Stomach smooth muscle (tissue), 2 donors: ENCODE data around the gene TRIM6.

ENCODE experiments used
- H3K27ac ChIP-seq: one replicate; pipeline ENCODE4 v1.7.0; 2013; ENCODE audit warnings: mild to moderate bottlenecking, low read length, inconsistent platforms
- H3K27me3 ChIP-seq, 2 donors: one replicate each; pipeline ENCODE4 v1.7.0; 2013; ENCODE audit warnings: low read length in 2 of 2; ENCODE audit not compliant: insufficient read depth in 2 of 2, control insufficient read depth in 1 of 2
- H3K36me3 ChIP-seq, 2 donors: one replicate each; pipeline ENCODE4 v1.7.0; 2013; ENCODE audit warnings: low read length in 2 of 2; ENCODE audit not compliant: control insufficient read depth in 2 of 2, insufficient read depth in 2 of 2
- H3K4me1 ChIP-seq: one replicate; pipeline ENCODE4 v1.7.0; 2013; ENCODE audit warnings: low read length; ENCODE audit not compliant: control insufficient read depth, insufficient read depth
- H3K4me3 ChIP-seq, 2 donors: one replicate each; pipeline ENCODE4 v1.7.0; 2013; ENCODE audit warnings: low read length in 2 of 2
- H3K9ac ChIP-seq, 2 donors: one replicate each; pipeline ENCODE4 v1.7.0; 2013; ENCODE audit warnings: low read length in 2 of 2, mild to moderate bottlenecking in 1 of 2
- H3K9me3 ChIP-seq, 2 donors: one replicate each; pipeline ENCODE4 v1.7.0; 2013; ENCODE audit warnings: low read length in 2 of 2; ENCODE audit not compliant: control insufficient read depth in 2 of 2
- donor health status: healthy.
- donor health status: Pancreatic carcinoma.

Gene TRIM6

GRCh38 chr11:5603326-5603725 is 6.9 kb downstream of the TRIM6 start:
- Histone ChIP-seq H3K9ac (no peak overlapping the region), H3K36me3 (no peaks in the 10 kb centered on the region), H3K4me3 (no peak overlapping the region), H3K4me1 (peaks cover 14% of the 10 kb centered on the region), H3K27ac (no peak overlapping the region), H3K27me3 (no peaks in the 10 kb centered on the region), H3K9me3 (no peaks in the 10 kb centered on the region)

GRCh38 chr11:5604896-5605295 is 8.5 kb downstream of the TRIM6 start:
- H3K27me3 ChIP-seq = no peaks in the 10 kb centered on the region

GRCh38 chr11:5605849-5606248 is 9.4 kb downstream of the TRIM6 start:
- Histone ChIP-seq H3K36me3 (peaks cover 0 to 6% of the 10 kb centered on the region in 2 donors), H3K9ac (no peak overlapping the region), H3K27ac (peak overlapping the region; percentile 3), H3K27me3 (no peaks in the 10 kb centered on the region), H3K4me3 (no peak overlapping the region), H3K4me1 (peaks cover 9% of the 10 kb centered on the region), H3K9me3 (no peaks in the 10 kb centered on the region)

More at GRCh38 chr11:5604896-5605295, 8.5 kb downstream of the TRIM6 start:
- H3K4me3 ChIP-seq = no peak overlapping the region
- no peaks in the 10 kb centered on the region for H3K36me3 ChIP-seq
- H3K9ac ChIP-seq = no peak overlapping the region
- H3K4me1 ChIP-seq = peaks cover 14% of the 10 kb centered on the region
- no peak overlapping the region for H3K27ac ChIP-seq
- H3K9me3 ChIP-seq = no peaks in the 10 kb centered on the region

GRCh38 chr11:5608808-5609207 is 12.4 kb downstream of the TRIM6 start:
- H3K9me3 ChIP-seq = no peaks in the 10 kb centered on the region
- H3K27me3 ChIP-seq = no peaks in the 10 kb centered on the region
- H3K36me3 ChIP-seq = peaks cover 0 to 8% of the 10 kb centered on the region in 2 donors
- peaks cover 5% of the 10 kb centered on the region for H3K4me1 ChIP-seq
- H3K4me3 ChIP-seq = no peak overlapping the region
- H3K9ac ChIP-seq = no peak overlapping the region
- H3K27ac ChIP-seq = no peak overlapping the region

GRCh38 chr11:5610446-5610845 is 14.0 kb downstream of the TRIM6 start:
- no peak overlapping the region for H3K9ac ChIP-seq
- H3K27me3 ChIP-seq = no peaks in the 10 kb centered on the region
- H3K4me3 ChIP-seq = no peak overlapping the region
- H3K36me3 ChIP-seq = peaks cover 0 to 8% of the 10 kb centered on the region in 2 donors
- H3K9me3 ChIP-seq = no peaks in the 10 kb centered on the region
- H3K27ac ChIP-seq = no peak overlapping the region
- H3K4me1 ChIP-seq = peaks cover 5% of the 10 kb centered on the region

- Histone ChIP-seq H3K9me3 (no peaks in the 10 kb centered on the region), H3K9ac (no peak overlapping the region), H3K36me3 (peaks cover 0 to 8% of the 10 kb centered on the region in 2 donors), H3K4me3 (no peak overlapping the region), H3K27me3 (no peaks in the 10 kb centered on the region), H3K4me1 (no peaks in the 10 kb centered on the region), H3K27ac (no peak overlapping the region)
These were observed 15.2 kb downstream of the TRIM6 start for GRCh38 chr11:5611627-5612026.

GRCh38 chr11:5618807-5619206 is 22.4 kb downstream of the TRIM6 start:
- Histone ChIP-seq H3K9me3 (no peaks in the 10 kb centered on the region), H3K36me3 (no peaks in the 10 kb centered on the region), H3K4me1 (peaks cover 8% of the 10 kb centered on the region), H3K4me3 (no peak overlapping the region), H3K27ac (no peak overlapping the region), H3K9ac (no peak overlapping the region), H3K27me3 (no peaks in the 10 kb centered on the region)

GRCh38 chr11:5620651-5621521 is 24.4 kb downstream of the TRIM6 start:
- H3K4me1 ChIP-seq = peaks cover 22% of the 10 kb centered on the region
- peak overlapping the region; percentile 24 for H3K27ac ChIP-seq
- peak overlapping the region in 1 of 2 donors; percentile 8 for H3K4me3 ChIP-seq
- H3K9me3 ChIP-seq = no peaks in the 10 kb centered on the region
- H3K9ac ChIP-seq = no peak overlapping the region
- H3K27me3 ChIP-seq = no peaks in the 10 kb centered on the region
- H3K36me3 ChIP-seq = no peaks in the 10 kb centered on the region

- no peak overlapping the region for H3K9ac ChIP-seq
- H3K36me3 ChIP-seq = no peaks in the 10 kb centered on the region
- H3K4me1 ChIP-seq = peaks cover 25% of the 10 kb centered on the region
- no peaks in the 10 kb centered on the region for H3K27me3 ChIP-seq
- H3K4me3 ChIP-seq = no peak overlapping the region
- H3K9me3 ChIP-seq = no peaks in the 10 kb centered on the region
- H3K27ac ChIP-seq = no peak overlapping the region
These were observed 25.1 kb downstream of the TRIM6 start for GRCh38 chr11:5621580-5621979.

- H3K4me3 ChIP-seq = no peak overlapping the region
- H3K27me3 ChIP-seq = no peaks in the 10 kb centered on the region
- H3K4me1 ChIP-seq = peaks cover 25% of the 10 kb centered on the region
- H3K36me3 ChIP-seq = no peaks in the 10 kb centered on the region
- no peaks in the 10 kb centered on the region for H3K9me3 ChIP-seq
- no peak overlapping the region for H3K27ac ChIP-seq
- no peak overlapping the region for H3K9ac ChIP-seq
These were observed 26.4 kb downstream of the TRIM6 start for GRCh38 chr11:5622802-5623201.
